A549 (cell line): ENCODE data around the gene DOK4.

Source experiments
- CEBPB ChIP-seq, 2 experiments: fragments of >200 bp in 1 of 2; sonication (Bioruptor Twin) in 1 of 2; formaldehyde crosslinking in 1 of 2; IDR thresholded peaks; 2 replicates each; pipeline ENCODE4 v1.6.1; 2012 to 2016
- CHD2 ChIP-seq: fragments of 150-350 bp; IDR thresholded peaks from 2 replicates; pipeline ENCODE4 v1.6.1; 2014; ENCODE audit warnings: low read length; ENCODE audit not compliant: partially characterized antibody
- FOSL2 ChIP-seq, 2 experiments: fragments of 450-650 bp in 1 of 2; fragments of >200 bp in 1 of 2; sonication (Bioruptor Twin) in 1 of 2; formaldehyde crosslinking; IDR thresholded peaks; 2 replicates each; pipeline versions ENCODE4 v1.5.0 to v1.6.1; 2016 to 2020; ENCODE audit warnings: mild to moderate bottlenecking in 1 of 2, moderate library complexity in 1 of 2
- MAZ ChIP-seq: fragments of 150-350 bp; IDR thresholded peaks from 2 replicates; pipeline ENCODE4 v1.6.1; 2014; ENCODE audit warnings: antibody characterized with exemption, low read depth, low read length, borderline replicate concordance
- SMC3 ChIP-seq: fragments of >200 bp; sonication (Bioruptor Twin); formaldehyde crosslinking; IDR thresholded peaks from 3 replicates; pipeline ENCODE4 v1.6.1; 2018; ENCODE audit warnings: inconsistent platforms
- USF2 ChIP-seq: fragments of 450-650 bp; IDR thresholded peaks from 2 replicates; pipeline ENCODE4 v1.6.1; 2014; ENCODE audit warnings: antibody characterized with exemption
- ZSCAN20 ChIP-seq: fragments of 250-450 bp; sonication (Bioruptor Pico); IDR thresholded peaks from 2 replicates; pipeline ENCODE4 v1.8.0; 2022; ENCODE audit warnings: mild to moderate bottlenecking, moderate library complexity
- TF ChIP-seq, protein P1 (sequence below): fragments of >200 bp; sonication (Bioruptor Twin); formaldehyde crosslinking; IDR thresholded peaks from 3 replicates; pipeline ENCODE4 v1.5.1; 2016

DNA sequence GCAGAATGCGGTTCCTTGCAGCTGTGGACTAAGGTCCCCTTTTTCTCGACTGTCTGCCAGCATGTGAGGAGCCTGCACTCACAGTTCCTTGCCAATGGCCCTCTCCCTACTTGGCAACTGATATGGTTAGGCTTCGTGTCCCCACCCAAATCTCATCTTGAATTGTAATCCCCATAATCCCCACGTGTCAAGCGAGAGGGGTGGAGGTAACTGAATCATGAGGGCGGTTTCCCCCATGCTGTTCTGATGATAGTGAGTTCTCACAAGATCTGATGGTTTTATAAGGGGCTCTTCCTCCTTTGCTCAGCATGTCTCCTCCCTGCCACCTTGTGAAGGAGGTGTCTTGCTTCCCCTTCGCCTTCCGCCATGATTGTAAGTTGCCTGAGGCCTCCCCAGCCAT is 59.0 kb downstream of the DOK4 start:
- no peak for TF ChIP-seq CEBPB (IDR thresholded peaks at IDR 0.05)
- TF ChIP-seq, protein P1, sequence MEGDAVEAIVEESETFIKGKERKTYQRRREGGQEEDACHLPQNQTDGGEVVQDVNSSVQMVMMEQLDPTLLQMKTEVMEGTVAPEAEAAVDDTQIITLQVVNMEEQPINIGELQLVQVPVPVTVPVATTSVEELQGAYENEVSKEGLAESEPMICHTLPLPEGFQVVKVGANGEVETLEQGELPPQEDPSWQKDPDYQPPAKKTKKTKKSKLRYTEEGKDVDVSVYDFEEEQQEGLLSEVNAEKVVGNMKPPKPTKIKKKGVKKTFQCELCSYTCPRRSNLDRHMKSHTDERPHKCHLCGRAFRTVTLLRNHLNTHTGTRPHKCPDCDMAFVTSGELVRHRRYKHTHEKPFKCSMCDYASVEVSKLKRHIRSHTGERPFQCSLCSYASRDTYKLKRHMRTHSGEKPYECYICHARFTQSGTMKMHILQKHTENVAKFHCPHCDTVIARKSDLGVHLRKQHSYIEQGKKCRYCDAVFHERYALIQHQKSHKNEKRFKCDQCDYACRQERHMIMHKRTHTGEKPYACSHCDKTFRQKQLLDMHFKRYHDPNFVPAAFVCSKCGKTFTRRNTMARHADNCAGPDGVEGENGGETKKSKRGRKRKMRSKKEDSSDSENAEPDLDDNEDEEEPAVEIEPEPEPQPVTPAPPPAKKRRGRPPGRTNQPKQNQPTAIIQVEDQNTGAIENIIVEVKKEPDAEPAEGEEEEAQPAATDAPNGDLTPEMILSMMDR: no peak
- no peak for TF ChIP-seq CHD2
- TF ChIP-seq ZSCAN20 (CRISPR knock-in tag): no peak
- TF ChIP-seq SMC3: no peak
- no peak for TF ChIP-seq MAZ
- no peak for TF ChIP-seq USF2
- TF ChIP-seq FOSL2 (IDR thresholded peaks at IDR 0.05): no peak
- TF ChIP-seq FOSL2 (CRISPR knock-in tag; IDR thresholded peaks at IDR 0.05): no peak
